ENCODE results near the gene PRPF6.
"Not testable (repeated sequence)": the region's sequence is repeated elsewhere in the genome, so short reads cannot be mapped to it uniquely, and the experiment has no call there.

PRPF6 gene

DNA sequence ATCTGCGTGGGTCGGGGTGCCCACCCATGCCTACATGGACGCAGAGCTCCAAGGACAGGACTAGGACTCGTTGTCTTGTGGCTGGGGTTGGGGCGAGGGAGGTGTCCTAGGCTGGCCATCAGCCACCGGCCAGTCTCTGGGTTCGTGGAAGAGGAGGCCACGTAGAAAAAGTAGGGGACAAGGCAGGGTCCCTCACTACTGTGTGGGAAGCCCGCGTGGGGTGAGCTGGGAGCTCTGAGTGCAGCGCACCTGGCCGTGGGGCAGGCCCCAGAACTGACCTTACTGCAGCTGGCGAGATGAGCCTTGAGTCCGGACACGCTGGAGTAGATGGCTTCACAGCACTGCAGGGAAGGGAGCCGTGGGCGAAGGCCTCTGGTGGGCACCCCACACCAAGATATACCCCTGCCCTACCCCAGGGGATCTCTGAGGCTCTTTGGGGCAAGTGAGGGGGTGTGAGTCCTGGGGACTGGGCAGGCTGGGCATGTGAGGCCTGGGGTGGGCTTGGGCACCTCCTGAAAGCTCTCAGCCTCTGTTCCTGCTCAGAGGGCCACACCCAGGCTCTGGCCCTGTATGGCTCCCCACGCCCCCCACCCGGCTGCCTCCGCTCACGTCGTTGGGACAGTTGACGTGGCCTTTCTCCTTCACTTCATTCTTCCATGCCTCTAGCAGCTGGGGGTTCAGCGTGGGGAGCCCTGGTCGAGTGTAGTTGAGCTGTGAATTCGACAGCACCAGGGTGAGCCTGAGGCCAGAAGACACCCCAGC is 19.1 kb upstream of the PRPF6 start:
- no peak for DNase-seq

DNA sequence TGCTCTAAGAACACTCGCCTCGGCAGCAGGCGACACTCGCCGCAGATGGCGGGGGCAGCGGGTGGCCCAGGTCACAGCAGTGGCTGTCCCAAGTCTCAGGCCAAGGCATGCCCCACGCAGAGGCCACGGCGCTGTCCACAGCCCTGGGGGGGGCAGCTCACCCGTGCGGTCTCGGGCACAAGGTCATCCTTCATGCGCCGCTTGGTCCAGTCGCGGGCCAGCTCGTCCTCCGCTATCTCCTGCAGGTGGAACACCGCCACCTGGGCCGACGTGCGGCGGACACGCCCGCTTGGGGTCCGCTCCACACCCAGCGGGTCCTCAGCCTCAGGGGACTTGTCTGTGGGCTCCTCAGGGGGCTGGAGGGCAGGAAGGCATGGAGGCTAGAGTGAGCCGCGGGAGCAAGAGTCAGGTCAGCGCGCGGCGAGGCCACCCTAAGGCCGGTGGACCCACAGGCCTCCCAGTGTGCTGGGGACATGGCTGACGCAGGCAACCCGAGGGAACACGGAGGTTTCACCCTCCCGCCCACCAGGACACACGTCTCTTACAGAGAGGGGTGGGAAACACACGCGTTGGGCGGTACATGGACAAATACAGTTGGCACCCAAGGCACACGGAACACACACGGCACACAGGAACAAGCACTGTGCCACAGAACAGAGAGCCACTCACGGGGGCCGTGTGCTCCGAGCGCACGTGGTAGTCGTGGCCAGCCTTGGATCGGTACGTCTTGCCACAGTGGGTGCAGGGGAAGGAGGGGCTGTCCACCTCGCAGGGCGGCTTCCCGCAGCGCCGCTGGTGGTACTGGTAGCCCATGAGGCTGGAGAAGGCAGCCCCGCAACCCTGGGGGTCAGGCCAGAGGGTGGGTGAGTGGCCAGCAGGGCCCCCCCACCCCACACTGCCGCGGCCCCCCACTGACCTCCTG is 18.2 kb upstream of the PRPF6 start:
- DNase-seq: no peak

DNA sequence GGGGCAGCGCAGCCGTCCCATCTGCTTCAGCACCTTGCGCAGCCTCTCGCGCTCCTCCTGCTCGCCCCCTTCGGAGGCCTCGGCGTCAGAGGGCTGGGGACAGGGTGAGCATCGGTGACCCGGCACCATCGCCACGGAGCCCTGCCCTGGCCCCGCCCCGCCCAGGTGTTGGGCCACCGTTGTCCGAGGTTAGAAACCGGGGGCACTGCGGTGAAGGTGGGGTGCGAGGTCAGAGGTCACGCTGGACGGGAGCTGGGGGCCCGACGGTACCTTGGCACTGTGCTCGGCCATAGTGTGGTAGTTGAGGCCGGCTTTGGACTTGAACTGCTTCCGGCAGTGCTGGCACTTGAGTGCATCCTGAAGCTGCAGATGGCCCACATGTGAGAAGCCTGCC is 17.6 kb upstream of the PRPF6 start:
- DNase-seq: no peak

DNA sequence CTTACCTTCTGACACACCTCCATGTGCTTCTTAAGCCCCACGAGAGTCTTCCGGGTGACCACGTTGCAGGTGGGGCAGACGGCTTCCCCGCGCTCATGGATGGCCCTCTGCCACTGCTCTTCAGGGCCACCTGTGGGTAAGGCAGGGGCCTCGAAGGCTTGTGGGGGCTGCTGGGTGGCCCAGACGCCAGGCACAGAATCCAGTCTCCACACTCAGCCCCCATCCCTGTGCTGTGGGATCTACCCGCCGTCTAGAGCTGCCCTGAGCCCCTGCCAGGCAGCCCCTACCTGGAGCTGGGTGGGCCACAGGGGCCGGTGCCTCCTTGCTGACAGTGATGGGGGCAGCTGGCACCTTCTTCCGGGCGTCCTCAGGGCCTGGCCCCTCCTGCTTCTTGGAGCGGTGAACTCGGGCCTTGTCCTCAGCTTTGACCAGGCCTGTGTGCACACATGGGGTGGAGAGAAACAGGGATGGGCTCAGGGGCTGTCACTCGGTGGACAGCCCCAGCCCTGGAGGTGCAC is 17.1 kb upstream of the PRPF6 start:
- no peak for DNase-seq

DNA sequence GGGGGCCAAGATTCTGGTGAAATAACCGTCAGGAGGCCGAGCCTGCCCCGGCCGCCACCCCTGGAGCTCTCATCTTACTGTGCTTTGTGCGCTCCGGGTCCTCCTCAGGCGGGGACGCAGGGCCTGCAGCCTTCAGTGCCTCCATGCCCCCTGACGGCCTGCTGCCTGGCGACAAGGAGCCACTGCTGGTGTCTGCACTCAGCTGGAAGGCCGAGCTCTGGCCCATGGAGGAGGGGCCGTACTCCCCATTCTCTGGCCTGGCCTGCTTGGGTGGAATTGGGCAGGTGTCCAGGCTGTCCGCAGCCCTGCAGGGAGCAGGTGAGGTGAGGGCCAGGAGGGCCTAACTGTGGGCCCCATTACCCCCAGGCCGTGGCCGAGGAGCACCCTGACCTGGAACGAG is 16.5 kb upstream of the PRPF6 start:
- no peak for DNase-seq

DNA sequence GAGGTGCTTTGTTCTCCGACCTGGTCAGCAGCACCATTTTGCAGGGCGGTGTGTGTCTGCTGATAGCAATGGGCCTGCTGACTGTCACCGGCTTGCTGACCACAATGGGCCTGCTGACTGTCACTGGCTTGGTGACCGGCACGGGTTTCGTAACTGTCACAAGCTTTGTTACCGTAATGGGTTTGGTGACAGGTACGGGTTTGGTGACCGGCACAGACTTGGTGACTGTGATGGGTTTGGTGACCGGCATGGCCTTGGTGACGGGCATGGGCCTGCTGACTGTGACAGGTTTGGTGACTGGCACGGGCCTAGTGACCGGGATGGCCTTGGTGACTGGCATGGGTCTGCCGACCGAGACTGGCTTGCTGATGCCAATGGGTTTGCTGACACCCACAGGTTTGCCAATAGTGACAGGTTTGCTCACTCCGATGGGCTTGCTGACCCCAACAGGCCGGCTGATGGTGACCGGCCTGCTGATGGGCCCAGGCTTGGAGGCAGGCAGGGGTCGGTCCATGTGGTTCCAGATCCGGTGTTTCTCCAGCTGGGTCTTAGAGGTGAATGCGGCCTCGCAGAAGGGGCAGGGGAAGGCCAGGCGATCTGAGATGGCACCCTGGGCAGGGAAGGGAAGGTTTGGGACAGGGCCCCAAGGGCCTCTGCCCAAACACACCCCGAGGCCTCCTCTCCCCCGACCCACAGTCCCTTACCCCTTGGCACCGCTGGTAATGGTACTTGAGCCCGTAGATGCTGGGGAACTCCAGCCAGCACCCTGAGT is 14.6 kb upstream of the PRPF6 start:
- DNase-seq: no peak

DNA sequence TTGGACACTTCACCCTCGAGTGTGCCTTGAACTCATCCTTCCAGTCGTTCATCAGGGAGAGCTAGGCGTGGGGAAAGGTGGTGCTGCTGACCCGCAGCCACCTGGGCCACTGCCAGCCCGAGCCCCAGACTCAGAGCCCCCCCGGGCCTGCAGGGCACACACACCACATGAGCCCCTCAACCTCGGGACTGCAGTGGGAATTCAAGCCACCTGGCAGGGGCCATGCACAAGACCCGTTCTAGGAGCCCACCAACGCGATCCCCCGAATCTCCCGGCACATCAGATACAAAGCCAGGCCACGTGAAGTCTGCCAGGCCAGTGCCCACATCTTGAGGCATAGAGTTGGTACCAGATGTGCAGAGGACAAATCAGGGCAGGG is 14.0 kb upstream of the PRPF6 start:
- DNase-seq: no peak

DNA sequence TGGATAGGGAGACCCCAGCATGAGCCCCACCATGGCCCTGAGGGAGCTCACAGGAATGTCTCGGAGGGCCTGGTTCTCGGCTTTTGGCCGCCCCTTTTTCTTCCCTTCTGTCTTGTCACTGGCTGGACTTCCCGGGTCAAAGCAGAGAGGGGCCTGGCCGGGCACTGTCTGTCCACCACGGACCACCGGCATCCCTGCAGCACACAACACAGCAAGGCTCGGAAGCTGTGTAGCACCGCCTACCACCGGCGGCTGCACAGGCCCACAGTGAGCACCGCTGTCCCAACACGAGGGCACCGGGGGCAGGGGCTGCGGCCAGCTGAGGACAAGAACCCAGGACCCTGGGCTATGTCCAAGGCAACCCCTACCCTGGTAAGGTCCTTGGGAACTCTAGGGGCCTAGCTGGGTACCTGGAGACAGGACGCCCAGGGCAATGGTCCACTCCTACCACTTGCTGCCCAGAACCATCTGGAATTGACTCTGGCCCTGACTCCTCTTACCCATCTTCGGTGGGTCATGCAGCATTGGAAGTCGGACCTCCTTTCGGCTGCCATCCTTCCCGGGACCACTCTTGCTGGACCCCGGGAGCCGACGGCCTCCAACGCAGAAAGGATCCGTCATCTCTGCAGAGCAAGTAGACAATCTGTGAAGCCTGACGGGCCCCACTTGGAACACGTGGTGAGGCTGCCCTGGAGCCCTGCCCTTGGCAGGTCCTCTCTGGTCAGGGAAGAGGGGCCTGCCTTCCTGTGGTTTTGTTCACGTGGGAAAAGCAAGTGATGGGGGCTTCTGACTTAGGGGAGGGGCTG is 13.4 kb upstream of the PRPF6 start:
- DNase-seq: no peak

DNA sequence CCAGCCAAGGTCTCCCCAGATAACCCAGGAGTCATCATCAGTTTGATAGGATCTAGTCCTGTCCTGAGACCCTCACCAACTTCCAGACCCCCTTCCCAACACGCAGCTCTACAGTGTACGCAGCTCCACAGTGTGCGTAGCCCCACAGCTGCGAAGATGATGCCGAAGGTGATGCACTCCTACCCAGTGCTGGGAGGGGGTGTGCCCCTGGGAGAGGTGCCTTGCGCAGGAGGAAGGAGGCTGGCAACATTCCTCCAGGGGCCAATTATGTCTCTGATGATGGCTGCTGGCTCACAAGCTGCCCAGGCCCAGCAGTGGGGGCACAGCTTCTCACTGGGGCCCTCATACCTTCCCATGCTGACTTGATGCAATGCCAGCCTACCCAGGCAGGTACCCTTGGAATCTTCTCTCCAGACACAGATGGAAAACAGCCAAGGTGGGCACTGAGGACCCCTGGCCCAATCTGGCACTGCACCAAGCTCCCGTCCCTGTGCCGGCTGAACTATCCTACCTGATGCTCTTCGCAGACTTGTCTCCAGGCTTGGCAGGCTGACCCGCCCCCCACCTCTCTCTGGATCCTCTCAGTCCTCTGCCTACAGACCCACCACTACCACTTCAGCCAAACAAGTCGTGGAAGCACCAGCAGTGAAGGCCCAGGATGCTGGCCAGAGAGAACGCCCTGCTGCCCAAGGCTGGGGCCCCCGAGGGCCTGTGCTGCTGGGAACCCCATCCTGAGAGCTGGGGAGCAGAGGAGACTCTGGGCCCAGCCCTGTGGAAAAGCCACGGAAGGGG is 12.6 kb upstream of the PRPF6 start:
- DNase-seq: no peak

DNA sequence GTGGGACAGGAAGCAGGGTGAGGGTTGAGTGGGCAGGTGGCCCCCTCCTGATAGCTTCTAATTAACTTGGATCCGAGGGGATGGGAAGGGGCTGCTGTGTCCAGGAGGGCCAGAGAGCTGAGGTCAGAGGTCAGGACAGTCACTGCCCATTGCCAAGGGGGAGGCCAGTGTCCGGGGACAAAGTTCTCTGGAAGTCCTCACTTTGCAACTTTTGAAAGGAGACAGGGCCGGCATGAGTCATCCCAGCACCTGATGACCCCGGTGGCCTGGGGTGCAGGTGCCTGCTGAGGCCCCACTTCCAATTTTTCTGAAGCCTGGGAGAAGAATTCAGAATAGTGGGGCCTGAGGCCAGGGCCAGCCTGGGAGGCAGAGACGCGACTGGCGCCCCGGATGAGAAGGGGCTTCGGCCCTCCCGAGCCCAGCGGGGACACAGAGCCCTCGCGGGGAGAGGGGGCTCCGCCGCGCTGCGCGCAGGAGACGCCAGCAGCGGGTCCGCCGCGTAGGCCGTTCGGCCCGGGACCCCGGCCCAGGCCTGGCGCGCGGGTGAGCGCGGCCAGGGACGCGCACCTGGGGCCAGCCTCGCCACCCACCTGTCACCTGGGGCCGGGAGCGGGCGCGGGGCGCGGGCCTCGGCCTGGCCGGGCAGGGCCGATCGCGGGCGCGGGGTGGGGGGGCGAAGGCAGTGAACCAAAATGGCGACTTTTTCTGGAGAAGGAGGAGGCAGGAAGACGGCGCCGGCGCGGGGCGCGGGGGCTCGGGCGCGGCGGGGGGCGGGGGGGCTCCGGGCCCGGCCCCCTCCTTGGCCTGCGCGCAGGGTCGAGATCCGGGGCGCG is 11.8 kb upstream of the PRPF6 start:
- DNase-seq: no peak

DNA sequence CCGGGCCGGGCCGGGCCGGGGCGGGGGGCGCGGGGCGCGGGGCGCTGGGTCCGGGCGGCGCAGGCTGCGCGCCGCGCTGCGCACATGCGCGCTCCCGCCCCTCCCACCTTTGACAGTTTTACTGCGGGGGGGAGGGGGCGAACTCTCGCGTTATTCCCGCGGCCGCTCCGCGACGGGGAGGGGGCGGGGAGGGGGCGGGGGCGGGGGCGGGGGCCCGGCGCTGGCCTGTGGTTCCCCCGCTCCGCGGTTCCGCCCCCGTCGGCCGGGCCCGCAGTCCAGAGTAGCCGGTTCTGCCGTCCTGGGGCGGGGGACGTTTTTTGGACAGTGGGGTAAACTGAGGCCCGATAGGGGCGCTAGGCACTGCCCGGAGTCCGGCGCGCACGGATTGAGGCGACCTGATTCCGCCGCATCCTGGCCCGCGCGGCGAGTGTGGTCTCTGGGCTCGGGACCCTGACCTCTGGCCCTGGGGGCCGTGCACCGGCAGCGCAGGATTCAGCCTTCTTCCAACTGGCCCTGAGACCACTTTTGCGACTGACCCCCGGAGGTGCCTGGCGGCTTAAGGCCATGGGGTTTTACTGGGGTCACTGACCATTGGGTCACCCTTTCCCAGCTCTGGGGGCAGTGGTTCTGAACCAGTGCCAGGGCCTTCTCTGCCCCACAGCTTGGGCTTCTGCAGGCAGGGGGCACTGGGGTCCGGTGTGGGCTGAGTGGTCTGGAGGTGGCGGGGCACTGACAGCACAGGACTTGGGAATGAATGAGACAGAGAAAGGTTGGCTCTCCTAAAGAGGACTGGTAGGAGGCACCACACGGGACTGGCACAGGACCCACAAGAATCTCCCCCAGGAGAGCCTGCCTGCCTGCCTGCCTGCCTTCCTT is 10.9 kb upstream of the PRPF6 start, which contains the start of gene ZNF512B:
Gene ZNF512B (minus strand): TSS at position 93 of the 876 bp plus-strand sequence. CDS start 1,980 bp downstream, outside the sequence.
- no peak for DNase-seq

DNA sequence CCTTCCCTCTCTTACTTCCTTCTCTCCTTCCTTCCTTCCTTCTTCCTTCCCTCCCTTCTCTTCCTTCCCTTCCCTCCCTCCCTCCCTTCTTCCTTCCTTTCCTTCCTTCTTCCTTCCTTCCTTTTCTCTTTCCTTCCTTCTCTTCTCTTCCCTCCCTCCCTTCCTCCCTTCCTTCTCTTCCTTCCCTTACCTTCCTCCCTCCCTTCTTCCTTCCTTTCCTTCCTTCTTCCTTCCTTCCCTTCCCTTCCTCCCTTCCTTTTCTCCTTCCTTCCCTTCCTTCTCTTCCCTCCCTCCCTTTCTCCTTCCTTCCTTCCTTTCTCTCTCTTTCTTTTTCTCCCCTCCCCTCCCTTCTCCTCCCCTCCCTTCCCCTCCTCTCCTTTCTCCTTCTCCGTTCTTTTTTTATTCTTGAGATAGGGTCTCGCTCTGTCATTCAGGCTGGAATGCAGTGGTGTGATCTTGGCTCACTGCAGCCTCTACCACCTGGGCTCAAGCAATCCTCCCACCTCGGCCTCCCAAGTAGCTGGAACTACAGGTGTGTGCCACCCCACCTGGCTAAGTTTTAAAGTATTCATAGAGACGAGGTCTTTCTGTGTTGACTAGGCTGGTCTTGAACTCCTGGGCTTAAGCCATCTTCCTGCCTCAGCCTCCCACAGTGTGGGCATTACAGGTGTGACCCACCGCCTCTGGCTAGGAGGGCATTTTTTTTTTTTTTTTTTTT is 10.1 kb upstream of the PRPF6 start:
- no peak for DNase-seq

DNA sequence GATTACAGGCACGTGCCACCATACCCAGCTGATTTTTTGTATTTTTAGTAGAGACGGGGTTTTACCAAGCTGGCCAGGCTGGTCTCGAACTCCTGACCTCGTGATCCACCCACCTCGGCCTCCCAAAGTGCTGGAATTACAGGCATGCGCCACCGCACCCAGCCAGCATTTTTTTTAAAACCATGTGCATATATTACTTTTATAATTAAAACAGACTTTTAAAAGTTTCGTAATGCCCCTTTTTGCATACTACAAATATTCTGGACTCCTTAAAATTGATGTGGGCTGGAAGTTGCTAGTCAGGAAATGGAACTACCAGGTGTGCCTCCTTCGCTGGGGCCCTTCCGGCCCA is 9.0 kb upstream of the PRPF6 start:
- not testable (repeated sequence) for DNase-seq

DNA sequence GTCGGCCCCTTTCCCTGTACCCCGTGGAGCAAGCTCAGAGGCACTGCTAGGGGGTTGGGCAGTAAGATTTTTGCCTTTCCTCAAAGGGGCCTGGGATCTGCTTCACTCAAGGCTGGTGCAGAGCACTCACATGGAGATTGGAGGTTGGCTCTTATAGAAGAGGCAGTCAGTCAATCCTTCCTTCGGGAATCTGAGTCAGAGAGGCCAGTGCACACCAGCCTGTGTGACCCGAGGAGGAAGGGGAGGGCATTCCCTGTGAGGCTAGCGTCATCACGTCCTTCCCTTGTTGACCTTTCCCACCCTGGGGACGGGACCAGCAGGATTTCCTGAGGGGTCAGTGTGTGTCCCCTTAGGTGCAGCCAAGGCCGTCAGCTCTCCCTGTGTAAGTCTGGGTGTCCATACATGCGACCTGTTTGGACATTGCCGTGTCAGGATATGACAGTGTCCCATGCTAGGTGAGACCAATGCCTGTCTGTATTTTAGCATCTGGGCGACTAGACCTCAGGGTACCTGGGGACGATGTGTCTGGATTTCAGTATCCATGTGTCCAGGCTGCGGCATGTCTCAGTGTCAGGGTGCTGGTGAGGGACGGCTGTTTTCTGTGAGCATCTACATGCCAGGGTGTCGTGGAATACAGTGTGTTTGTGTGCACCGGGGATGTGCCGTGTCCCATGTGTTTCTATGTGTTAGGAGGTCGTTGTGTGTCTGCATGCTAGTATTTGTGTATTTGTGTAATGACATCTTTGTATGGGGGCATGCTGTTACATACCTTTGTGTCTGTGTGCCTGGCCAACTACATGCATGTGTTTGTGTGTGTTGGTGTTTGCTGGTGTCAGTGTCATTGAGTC is 8.4 kb upstream of the PRPF6 start:
- DNase-seq: no peak

DNA sequence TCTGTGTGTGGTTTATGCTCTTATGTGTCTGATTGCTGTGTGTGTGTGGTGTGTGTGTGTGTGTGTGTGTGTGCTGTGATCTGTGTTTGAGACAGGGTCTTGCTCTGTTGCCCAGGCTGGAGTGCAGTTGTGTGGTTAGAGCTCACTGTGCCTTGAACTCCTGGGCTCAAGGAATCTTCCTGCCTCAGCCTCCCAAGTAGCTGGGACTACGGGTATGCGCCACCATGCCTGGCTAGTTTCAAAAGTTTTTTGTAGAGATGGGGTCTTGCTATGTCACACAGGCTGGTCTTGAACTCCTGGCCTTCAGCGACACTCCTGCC is 7.8 kb upstream of the PRPF6 start:
- no peak for DNase-seq

DNA sequence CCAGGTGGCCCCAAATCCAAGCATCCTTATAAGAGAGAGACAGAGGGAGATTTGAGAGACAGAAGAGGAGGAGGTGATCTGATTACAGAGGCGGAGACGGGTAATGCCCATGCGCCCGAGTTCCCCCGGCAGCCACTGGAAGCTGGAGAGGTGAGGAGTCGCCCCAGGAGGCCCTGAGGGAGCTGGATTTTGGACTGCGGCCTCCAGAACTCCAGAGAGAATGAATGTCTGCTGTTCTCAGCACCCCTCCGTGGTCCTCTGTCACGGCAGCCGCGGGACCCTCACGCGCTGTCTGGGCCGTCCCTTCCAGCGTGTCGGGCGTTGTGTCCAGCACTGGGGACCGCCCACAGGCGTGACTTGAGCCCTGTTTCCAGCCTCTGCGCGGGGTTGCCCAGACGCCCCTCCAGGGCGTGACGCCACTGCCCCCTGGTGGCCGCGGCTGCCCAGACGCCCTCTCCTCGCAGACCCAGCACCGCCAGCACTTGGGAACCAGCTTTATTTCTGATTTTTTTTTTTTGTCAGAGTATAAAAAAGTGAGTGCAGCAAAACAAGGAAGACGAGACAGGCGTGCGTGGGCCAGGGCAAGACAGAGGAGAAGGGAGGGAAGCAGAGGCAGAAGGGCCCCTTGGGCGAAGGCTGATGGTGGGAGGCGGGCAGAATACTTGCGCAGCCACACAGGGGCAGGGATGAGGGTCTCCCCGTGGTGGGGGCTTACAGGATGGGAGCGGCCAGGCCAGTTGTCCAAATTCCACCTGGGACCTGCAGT is 7.1 kb upstream of the PRPF6 start:
- DNase-seq: no peak
